AG04450 (cell line): ENCODE measurements around the gene CCSER2. TPM values are rescaled to one million over a fixed set of nuclear protein-coding genes. Genes with fewer than 3 reads are reported as not detected.

Source experiments
- CTCF ChIA-PET: fragments of 300-600, 350-600 bp; formaldehyde crosslinking; extraction: SDS; loops from one replicate; lab custom pipeline; 2022; ENCODE audit warnings: antibody characterized with exemption, inconsistent platforms; lab: Charles Lee
- POLR2A ChIA-PET: fragments of 350-600 bp; formaldehyde crosslinking; extraction: SDS; loops from one replicate; lab custom pipeline; 2021; ENCODE audit warnings: antibody characterized with exemption, inconsistent platforms; lab: Yijun Ruan, JAX
- DNase-seq: peaks from one replicate; pipeline ENCODE4 v3.0.0-alpha.2; 2011; ENCODE audit warnings: low read depth, low spot score
- H3K27ac ChIP-seq: one replicate; pipeline ENCODE4 v1.5.1; 2012; ENCODE audit warnings: low read depth, low read length, control low read depth
- H3K27me3 ChIP-seq: one replicate; pipeline ENCODE4 v1.6.0; 2012; ENCODE audit warnings: low read length; ENCODE audit not compliant: control insufficient read depth, insufficient read depth
- H3K4me3 ChIP-seq: 2 replicates; pipeline ENCODE4 v1.5.1; 2011; ENCODE audit warnings: mild to moderate bottlenecking, low read depth, low read length, control low read depth
- H3K9me3 ChIP-seq: 2 replicates; pipeline ENCODE4 v1.5.1; 2012; ENCODE audit warnings: low read length; ENCODE audit not compliant: control insufficient read depth, insufficient read depth
- CTCF ChIP-seq: IDR thresholded peaks from 2 replicates; pipeline ENCODE4 v1.5.1; 2011; ENCODE audit warnings: low read depth, low read length, control low read depth, inconsistent platforms
- polyA plus RNA-seq: library from polyadenylated mRNA; depleted of rRNA; stranded (reverse); fragments of >200 nt; gene quantifications from 2 replicates; pipeline ENCODE4 v1.2.3, GENCODE V29; 2011

CCSER2 gene
- polyA plus RNA-seq, 1 experiment = 51.0 TPM

GRCh38 chr10:84473136-84473535 is 144.7 kb downstream of the CCSER2 start:
- Histone ChIP-seq H3K4me3 (no peak overlapping the region), H3K27ac (no peak overlapping the region), H3K27me3 (no peaks in the 10 kb centered on the region), H3K9me3 (no peaks in the 10 kb centered on the region)
- DNase-seq = no peak
- no peak for TF ChIP-seq CTCF
- CTCF ChIA-PET = no interaction called here
- POLR2A ChIA-PET = no interaction called here

- TF ChIP-seq CTCF = no peak
- Histone ChIP-seq H3K9me3 (no peaks in the 10 kb centered on the region), H3K4me3 (no peak overlapping the region), H3K27me3 (no peaks in the 10 kb centered on the region), H3K27ac (no peak overlapping the region)
- ChIA-PET POLR2A (no interaction called here), CTCF (interaction anchor here (0.9 to 2.0 kb wide), 2 partner anchors 60 to 125 kb away, joined by 4 to 5 read pairs; no protein-coding TSS in a partner anchor)
- DNase-seq = no peak
Observed at GRCh38 chr10:84477398-84478128, 149.2 kb downstream of the CCSER2 start.

- H3K9me3 ChIP-seq = no peaks in the 10 kb centered on the region
- no peak overlapping the region for H3K4me3 ChIP-seq
- ChIA-PET CTCF (interaction anchor here (2.0 kb wide), 1 partner anchor 125 kb away, joined by 4 read pairs; no protein-coding TSS in a partner anchor), POLR2A (no interaction called here)
- no peaks in the 10 kb centered on the region for H3K27me3 ChIP-seq
- no peak overlapping the region for H3K27ac ChIP-seq
- no peak for TF ChIP-seq CTCF
- no peak for DNase-seq
Observed at GRCh38 chr10:84478151-84478550, 149.8 kb downstream of the CCSER2 start.

GRCh38 chr10:84478679-84479078 is 150.3 kb downstream of the CCSER2 start:
- DNase-seq = no peak
- no peaks in the 10 kb centered on the region for H3K27me3 ChIP-seq
- no peaks in the 10 kb centered on the region for H3K9me3 ChIP-seq
- CTCF ChIA-PET = no interaction called here
- POLR2A ChIA-PET = no interaction called here
- no peak for TF ChIP-seq CTCF
- H3K27ac ChIP-seq = no peak overlapping the region
- H3K4me3 ChIP-seq = no peak overlapping the region

- CTCF ChIA-PET = no interaction called here
- POLR2A ChIA-PET = no interaction called here
- H3K27ac ChIP-seq = no peak overlapping the region
Observed at GRCh38 chr10:84484541-84484940, 156.2 kb downstream of the CCSER2 start.

More at GRCh38 chr10:84484541-84484940, 156.2 kb downstream of the CCSER2 start:
- no peaks in the 10 kb centered on the region for H3K27me3 ChIP-seq
- no peak for TF ChIP-seq CTCF
- no peak for DNase-seq
- no peak overlapping the region for H3K4me3 ChIP-seq
- no peaks in the 10 kb centered on the region for H3K9me3 ChIP-seq
